ENCODE measurements around the gene SF3B6. TPM values are rescaled to one million over a fixed set of nuclear protein-coding genes. Genes with fewer than 3 reads are reported as not detected.

Gene SF3B6
- total and polyA plus RNA-seq, 9 of the 15 experiments (the other 6 are each of a cell fraction or from before 2014, with no cell fraction given): 146 to 591 (median 295) TPM

DNA sequence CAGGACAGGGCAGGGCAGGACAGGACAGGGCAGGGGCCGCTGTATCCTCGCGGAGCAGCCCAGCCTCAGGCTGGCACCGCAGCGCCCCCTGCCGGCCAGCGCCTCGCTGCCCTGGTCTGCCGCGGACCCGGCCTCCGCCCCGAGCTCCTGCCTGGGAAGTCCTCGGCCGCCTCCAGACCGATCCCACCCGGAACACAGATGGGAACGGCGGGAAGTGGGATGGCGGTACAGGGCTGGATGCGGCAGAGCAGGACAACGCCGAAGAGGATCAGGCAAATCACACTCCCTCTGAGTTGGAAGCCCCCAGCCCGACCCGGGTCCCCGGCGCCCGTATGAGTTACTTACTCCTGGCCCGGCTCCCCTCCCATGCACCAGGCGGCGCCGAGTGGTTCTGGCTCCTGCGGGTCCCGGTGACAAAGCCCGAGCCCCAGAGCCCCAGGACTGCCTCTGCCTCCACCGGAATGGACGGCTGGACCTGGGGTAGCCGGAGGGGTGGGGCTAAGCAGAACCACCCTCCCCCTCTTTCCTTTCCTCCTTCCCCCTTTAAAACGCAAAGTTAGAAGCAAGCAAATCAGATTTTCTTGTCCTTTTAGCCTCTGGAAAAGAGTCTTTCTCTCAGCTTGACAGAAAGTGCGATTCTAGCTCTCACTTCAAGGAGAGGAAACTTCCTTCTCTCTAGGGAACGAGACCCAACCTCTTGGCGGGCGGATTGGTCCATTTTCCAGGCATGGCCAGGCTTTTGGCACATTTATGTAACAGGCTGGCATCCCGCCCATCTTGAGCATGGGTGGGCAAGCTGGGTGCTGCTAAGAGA lies 8.5 kb upstream of the SF3B6 start, which contains the start of gene TP53I3 (continued):
- TF ChIP-seq NR2C1 (IDR thresholded peaks at IDR 0.05): no peak; the same call in 1 of the 2 replicates
- no peak for TF ChIP-seq NR2C1 (tag; IDR thresholded peaks at IDR 0.05)
- no peak for TF ChIP-seq RFX1 (IDR thresholded peaks at IDR 0.05)
- peak in 1 of 2 experiments; percentile 58; a peak in 1 of 4 replicates for TF ChIP-seq SIN3A (IDR thresholded peaks at IDR 0.05; ENCODE audit: borderline replicate concordance in 2 of 2, control insufficient read depth in 1 of 2, low read depth in 2 of 2, low read length in 2 of 2)
- TF ChIP-seq, protein P1, sequence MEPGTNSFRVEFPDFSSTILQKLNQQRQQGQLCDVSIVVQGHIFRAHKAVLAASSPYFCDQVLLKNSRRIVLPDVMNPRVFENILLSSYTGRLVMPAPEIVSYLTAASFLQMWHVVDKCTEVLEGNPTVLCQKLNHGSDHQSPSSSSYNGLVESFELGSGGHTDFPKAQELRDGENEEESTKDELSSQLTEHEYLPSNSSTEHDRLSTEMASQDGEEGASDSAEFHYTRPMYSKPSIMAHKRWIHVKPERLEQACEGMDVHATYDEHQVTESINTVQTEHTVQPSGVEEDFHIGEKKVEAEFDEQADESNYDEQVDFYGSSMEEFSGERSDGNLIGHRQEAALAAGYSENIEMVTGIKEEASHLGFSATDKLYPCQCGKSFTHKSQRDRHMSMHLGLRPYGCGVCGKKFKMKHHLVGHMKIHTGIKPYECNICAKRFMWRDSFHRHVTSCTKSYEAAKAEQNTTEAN (CRISPR knock-in tag; IDR thresholded peaks at IDR 0.05): no peak
- TF ChIP-seq ZNF232 (CRISPR knock-in tag; IDR thresholded peaks at IDR 0.05): no peak
- no peak; the same call in 1 of the 2 replicates for TF ChIP-seq RFX5 (IDR thresholded peaks at IDR 0.05; ENCODE audit: low read depth, low read length)
- peak; percentile 90 for TF ChIP-seq C11orf30 (IDR thresholded peaks at IDR 0.05; ENCODE audit: low read depth)
- peak; percentile 65 for TF ChIP-seq L3MBTL2 (IDR thresholded peaks at IDR 0.05)
- no peak for TF ChIP-seq ZNF184 (CRISPR knock-in tag; IDR thresholded peaks at IDR 0.05)
- peak; percentile 16; the same call in 1 of the 2 replicates for TF ChIP-seq EP300 (IDR thresholded peaks at IDR 0.05; ENCODE audit: low read length)
- no peak; the same call in 1 of the 2 replicates for TF ChIP-seq LCOR (CRISPR knock-in tag; IDR thresholded peaks at IDR 0.05)
- TF ChIP-seq, protein P2, sequence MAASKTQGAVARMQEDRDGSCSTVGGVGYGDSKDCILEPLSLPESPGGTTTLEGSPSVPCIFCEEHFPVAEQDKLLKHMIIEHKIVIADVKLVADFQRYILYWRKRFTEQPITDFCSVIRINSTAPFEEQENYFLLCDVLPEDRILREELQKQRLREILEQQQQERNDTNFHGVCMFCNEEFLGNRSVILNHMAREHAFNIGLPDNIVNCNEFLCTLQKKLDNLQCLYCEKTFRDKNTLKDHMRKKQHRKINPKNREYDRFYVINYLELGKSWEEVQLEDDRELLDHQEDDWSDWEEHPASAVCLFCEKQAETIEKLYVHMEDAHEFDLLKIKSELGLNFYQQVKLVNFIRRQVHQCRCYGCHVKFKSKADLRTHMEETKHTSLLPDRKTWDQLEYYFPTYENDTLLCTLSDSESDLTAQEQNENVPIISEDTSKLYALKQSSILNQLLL (CRISPR knock-in tag; IDR thresholded peaks at IDR 0.05; ENCODE audit: borderline replicate concordance): no peak
- TF ChIP-seq, protein P3, sequence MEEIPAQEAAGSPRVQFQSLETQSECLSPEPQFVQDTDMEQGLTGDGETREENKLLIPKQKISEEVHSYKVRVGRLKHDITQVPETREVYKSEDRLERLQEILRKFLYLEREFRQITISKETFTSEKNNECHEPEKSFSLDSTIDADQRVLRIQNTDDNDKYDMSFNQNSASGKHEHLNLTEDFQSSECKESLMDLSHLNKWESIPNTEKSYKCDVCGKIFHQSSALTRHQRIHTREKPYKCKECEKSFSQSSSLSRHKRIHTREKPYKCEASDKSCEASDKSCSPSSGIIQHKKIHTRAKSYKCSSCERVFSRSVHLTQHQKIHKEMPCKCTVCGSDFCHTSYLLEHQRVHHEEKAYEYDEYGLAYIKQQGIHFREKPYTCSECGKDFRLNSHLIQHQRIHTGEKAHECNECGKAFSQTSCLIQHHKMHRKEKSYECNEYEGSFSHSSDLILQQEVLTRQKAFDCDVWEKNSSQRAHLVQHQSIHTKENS (CRISPR knock-in tag; IDR thresholded peaks at IDR 0.05): no peak
- peak; percentile 75 for TF ChIP-seq TAF1 (IDR thresholded peaks at IDR 0.05; ENCODE audit: control insufficient read depth, extremely low read depth, insufficient read depth, low read length, severe bottlenecking)
- TF ChIP-seq DMBX1 (CRISPR knock-in tag; IDR thresholded peaks at IDR 0.05; ENCODE audit: borderline replicate concordance): 0 out of 2 replicates have a peak, but pooled peaks have one; percentile 24
- TF ChIP-seq ZNF668 (CRISPR knock-in tag; IDR thresholded peaks at IDR 0.05): no peak
- TF ChIP-seq ZBTB7A (IDR thresholded peaks at IDR 0.05; ENCODE audit: borderline replicate concordance, control insufficient read depth, low read depth, low read length): peak; percentile 91
- peak; percentile 57 for TF ChIP-seq CCNT2 (IDR thresholded peaks at IDR 0.05; ENCODE audit: borderline replicate concordance, extremely low read depth, insufficient read length, low read depth, low read length)
- no peak for TF ChIP-seq ATF1 (CRISPR knock-in tag; IDR thresholded peaks at IDR 0.05)
- peak; percentile 67 for TF ChIP-seq ATF1 (tag; IDR thresholded peaks at IDR 0.05)
- TF ChIP-seq, protein P4, sequence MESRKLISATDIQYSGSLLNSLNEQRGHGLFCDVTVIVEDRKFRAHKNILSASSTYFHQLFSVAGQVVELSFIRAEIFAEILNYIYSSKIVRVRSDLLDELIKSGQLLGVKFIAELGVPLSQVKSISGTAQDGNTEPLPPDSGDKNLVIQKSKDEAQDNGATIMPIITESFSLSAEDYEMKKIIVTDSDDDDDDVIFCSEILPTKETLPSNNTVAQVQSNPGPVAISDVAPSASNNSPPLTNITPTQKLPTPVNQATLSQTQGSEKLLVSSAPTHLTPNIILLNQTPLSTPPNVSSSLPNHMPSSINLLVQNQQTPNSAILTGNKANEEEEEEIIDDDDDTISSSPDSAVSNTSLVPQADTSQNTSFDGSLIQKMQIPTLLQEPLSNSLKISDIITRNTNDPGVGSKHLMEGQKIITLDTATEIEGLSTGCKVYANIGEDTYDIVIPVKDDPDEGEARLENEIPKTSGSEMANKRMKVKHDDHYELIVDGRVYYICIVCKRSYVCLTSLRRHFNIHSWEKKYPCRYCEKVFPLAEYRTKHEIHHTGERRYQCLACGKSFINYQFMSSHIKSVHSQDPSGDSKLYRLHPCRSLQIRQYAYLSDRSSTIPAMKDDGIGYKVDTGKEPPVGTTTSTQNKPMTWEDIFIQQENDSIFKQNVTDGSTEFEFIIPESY (CRISPR knock-in tag; IDR thresholded peaks at IDR 0.05): no peak

All from K562 (cell line).